DMS 273 (cell line): ENCODE data around the gene WDR38.

Experiments
- DNase-seq: peaks from one replicate; lab custom pipeline; 2025; ENCODE audit not compliant: unreplicated experiment; lab: John Stamatoyannopoulos, UW

Gene WDR38

DNA sequence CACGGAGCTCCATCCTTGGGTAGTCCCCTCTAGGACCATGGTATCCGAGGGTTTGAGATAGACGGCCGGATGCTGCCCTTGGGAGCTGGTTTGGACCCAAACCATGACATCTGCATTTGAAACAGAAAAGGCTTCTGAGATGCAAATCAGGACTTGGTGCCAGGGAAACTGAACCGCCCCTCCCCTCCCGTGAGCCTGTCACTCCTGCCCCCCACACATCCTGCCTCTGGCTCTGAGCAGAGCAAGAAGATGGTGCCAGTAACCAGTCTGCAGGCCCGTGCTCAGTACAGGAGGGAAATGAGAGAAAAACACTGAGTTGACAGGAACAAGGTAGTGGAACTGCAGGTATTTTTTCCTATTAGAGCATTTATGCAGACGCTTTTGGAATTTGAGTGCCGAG, 27.2 kb downstream of the WDR38 start:
- DNase-seq, result no peak

DNA sequence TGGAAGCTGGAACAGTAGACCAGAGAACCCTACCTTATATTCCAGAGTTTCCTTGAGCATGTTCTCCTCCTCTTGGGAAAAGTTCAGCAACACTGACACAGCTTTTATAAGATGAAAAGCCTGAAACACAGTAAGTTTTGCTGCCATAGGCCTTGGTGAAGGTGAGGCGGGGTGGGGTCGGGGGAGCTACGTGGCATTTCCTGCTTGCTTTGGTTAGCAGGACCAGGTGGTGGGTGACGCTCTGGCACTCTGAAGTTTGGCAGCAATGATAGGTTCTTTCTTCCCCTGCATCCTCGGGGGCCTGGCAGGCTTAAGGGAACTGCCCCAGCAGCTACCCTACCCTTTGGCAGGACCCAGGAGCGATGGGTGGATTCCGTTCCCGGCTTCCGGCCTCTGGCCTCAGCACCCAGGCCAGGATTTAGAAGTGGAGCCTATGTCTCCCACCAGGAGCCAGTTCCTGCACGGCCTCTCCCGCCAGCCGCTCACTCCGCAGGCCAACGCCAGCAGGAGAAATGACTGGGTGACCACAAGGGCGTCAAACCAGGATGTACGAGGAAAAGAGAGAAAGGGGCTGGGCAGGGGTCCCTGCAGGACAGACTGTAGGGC, 28.0 kb downstream of the WDR38 start:
- DNase-seq, result no peak

DNA sequence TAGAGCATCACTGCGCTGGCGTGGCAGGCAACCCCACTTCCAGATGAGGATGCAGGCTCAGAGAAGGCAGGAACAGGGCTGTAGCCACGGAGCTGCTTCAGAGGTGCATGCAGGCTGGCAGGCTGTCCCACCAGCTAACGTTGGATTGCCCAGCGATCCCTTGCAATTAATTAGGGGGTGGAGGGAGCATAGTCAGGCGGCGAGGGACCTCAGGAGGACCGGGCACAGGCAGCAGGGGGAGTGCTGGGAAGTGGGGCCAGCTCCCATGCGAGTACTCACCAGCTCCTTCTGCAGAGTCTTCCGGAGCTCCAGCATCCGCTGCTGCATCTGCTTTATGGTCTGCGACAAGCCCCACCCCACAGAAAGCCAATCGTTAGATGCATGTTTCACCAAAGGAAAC, 29.0 kb downstream of the WDR38 start:
- no peak for DNase-seq

DNA sequence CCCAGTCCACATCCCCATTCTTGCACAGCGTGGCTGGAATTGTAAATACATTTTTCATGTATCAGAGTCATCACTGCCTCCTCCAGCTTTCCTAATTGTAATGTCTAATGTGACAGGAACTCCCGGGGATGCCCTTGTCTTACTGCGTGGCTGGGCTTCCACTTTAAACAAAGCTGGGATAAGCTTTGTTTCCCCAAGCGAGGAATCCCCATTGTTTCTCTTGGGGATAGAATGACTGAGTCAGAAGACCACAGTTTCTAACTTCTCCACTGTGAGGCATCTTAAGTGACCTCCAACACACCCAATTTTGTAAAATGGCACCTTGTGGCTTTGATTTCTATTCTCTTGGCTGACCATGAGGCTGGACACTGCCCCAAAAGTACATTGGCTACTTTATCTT, 31.1 kb downstream of the WDR38 start:
- no peak for DNase-seq

DNA sequence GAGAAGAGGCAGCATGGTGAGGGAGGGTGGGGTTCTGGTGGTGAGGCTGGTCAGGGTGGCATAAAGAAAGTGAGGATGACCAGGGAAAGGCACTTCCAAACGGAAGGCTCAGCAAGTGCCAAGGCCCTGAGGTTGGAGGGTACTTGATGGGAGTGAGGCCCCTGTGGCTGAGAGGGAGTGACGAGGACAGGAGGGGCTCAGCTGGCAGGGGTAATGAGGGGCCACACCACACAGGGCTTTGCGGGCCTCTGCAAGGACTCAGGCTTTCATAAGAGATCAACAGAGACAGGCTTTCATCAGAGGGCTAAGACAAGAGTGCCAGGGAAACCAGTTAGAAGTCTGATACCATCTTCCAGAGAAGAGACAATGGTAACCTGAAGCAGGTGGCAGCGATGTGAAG, 32.3 kb downstream of the WDR38 start:
- DNase-seq, result no peak

DNA sequence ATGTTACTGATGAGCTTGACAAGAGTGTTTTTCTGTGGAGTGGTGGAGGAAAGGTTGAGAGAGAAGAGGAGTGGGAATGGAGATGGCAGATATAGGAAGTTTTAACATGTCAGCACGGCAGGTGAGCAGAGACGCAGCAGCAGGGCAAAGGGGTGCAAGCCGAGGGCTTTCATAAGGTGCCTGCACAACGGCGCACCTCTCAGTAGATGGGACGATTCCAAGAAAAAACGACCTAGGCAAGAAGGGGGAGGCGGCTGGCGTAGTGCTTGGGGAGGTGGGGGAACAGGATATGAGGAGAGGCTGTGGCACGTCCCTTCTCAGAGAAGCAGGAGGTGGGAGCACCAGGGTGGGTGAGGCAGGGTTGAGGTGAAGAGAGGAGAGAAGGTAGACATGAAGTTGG, 33.2 kb downstream of the WDR38 start:
- DNase-seq, result no peak

DNA sequence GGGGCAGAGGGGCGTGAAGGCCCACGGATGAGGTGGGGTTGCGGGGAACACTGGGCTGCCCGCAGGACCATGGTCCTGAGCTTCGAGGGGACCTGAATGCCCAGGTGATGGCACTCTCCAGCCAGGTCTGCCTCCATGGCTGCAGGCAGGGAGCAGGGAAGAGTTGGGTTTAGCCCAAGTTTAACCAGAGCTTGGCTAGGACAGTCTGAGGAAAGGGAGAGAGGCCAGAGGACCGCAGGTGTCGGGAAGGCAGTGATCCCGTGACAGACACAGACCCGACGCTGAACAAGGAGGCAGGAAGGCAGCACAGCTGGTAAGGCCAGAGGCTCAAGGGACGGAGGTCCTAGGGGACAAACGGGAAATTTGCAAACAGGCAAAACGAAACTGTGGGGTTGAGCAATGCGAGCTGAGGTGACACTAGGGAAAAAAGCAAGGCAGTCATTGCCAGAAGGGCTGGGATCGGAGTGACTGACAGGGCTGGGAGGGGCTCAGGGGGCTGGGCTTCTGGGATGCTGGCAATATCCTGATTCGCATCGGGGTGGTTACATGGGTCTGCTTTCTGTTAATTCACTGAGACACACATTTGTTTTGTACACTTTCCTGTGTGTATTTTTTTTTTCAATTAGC, 33.7 kb downstream of the WDR38 start:
- DNase-seq, result no peak

DNA sequence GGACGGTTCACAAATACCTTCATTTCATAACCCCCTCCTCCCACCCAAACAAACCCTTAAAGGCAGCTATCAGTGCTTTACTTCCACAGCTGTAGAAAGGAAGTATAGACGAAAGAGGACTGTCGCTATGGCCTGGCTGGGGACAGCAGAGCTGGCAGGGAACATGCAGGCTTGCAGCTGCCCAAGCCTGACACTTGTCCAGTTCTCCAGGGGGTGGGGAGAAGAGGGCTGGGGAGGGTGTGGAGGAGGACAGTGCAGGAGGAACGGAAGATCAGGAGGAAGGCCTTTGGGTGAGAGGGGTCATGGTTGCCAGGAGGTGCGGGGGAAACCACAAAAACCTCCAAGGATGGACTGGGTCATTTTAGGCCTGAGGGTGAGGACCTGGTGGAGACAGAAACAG, 34.6 kb downstream of the WDR38 start:
- DNase-seq, result no peak

DNA sequence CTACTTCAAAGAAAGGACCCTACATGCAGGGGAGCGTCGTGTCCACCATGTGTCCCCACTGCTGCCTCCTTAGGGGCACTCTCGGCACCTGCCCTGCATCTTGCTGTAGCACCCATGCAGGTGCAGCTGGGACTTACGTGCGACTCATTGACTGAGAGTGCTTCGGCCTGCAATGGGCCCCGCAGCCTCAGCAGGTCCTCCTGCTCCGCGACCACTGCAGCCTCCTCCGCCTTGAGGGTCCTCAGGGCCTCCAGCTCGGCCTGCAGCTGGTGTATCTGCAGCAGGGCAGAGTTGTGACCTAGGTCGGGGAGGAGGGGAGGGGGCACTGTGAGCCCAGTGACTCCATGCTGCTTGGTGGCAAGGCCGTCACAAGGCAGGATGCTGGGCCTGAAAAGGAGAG, 35.7 kb downstream of the WDR38 start:
- no peak for DNase-seq

DNA sequence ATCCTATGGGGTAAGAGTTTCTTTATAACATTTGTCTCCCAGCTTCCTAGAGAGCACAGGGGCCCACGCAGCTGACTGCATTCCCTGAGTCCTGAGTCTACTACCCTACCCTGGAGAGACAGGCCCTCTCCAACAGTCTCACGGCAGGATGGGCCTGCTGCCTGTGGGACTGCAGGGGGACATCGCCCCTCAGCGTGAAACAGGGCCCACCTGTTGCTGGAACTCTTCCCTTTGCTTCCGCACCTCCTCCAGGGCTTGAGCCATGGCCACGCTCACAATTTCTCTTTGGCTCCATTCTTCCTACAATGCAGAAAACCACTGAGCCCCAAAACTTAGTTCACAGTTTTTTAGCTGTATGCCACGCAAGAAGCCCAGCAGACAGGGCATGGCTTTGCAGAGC, 36.9 kb downstream of the WDR38 start:
- DNase-seq, result no peak

DNA sequence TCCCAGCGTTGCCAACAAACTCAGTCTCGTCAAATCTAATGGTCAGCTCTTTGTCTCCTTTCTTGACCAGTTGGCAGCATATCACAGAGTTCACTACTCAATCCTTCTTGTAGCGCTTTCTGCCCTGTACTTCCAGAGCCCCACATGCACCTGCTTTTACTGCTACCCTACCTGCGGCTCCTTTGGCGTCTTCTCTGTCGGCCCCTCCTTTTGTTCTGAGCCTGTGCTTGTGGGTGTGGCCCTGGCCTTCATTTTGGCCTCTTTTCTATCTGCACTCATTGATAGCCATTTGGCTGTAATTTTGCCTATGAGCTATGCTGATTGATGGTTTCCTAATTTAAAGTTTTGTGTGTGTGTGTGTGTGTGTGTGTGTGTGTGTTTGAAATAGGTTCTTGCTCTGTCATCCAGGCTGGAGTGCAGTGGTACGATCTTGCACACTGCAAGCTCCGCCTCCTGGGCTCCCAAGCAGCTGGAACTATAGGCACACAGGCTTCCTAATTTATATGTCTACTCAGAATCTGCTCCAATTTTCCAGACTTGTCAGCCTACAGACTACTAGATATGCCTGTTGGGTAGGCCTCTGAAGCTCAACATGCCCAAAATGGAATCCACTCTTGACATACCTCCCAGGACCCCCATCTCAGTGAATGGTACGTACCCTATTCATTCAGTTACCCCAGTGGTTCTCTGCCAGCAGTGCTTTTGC, 40.9 kb downstream of the WDR38 start:
- no peak for DNase-seq

DNA sequence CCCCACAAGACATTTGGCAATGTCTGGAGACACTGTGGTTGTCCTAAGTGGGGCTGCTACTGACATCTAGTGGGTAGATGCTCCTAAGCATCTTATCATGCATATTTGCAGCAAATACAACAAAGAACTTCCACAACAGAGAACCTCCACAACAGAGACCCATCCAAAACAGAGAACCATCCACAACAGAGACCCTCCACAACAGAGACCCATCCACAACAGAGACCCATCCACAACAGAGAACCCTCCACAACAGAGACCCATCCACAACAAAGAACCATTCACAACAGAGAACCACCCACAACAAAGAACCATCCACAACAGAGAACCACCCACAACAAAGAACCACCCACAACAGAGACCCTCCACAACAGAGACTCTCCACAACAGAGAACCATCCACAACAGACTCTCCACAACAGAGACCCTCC, 41.5 kb downstream of the WDR38 start:
- peak; percentile 64 for DNase-seq

DNA sequence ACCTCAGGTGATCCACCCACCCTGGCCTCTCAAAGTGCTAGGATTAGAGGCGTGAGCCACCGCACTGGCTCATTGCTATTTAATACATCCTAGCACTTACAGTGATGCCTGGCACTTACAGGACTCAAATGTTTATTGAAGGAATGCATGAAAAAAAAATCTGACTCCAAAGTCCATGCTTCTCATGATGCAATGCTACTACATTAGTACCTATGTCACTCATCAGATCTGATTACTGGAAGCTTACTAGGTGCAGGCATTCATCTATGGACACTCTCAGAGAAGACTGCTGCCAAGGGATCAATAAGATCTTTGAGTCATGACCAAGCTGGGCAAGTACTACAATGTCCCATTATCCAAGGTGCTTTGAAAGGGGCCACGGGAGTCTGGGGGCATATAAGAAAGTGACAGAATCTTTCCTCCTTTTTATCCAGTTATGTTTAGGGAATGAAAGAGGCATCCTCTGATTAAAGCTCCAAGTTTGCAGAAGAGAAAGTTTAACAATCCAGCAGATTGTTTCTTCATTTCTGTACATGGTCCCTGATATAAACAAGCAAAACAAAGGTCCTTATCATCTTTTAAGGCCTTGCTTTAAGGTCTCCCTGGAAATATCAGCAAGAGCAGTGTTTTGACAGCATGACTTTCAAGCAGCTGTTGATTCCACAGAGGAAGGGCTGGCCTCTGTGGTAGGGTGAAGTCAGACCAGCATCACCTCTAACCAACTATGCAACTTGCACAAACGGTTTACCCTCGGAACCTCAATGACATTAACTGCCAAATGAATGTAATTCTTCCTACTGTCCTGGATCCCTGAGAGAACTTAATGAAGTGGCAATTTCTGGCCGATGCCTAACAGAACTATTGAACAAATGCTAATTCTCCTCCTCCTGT, 44.6 kb downstream of the WDR38 start:
- no peak for DNase-seq

DNA sequence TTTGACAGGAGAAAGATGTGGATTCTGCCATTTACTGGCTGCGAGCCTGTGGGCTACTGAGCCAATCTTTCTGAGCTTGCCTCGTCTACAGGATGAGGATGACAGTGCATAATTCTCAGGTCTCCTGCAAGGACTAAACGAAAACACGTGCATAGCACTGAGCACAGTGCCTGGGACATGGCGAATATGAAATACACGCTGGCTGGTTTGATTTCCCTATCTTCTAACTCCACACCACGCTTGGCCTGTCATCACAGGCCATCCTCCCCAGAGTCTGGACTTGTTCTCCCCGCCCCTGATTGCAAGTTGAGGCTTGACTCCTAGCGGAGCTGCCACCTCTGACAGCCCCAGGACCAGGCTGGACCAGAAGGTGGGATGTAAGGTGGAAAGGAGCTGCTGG, 46.6 kb downstream of the WDR38 start:
- no peak for DNase-seq

DNA sequence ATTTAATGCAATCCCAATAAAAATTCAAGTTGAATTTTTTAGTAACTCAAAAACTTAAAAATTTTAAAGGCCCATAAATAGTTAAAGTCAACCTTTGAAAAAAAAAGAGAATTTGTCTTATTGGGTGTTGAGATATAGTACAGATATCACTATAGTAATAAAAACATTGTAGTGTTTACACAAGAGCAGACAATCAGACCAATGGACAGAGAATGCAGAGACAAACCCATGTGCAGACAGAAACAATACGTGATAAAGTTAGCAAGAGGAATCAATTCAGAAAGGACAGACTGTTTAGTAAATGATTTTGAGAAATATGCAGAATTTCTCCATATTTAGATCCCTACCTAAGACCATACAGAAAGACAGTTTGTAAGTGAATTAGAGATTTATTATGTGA, 53.7 kb downstream of the WDR38 start:
- DNase-seq, result no peak
